Smooth muscle cell (in vitro differentiated cells): Measurements from ENCODE around the gene PTPRD. TPM values are rescaled to one million over a fixed set of nuclear protein-coding genes. Genes with fewer than 3 reads are reported as not detected.
"Not testable (repeated sequence)": the region's sequence is repeated elsewhere in the genome, so short reads cannot be mapped to it uniquely, and the experiment has no call there.

ENCODE experiments used
- DNase-seq: peaks from one replicate; lab custom pipeline; 2025; ENCODE audit not compliant: unreplicated experiment; lab: John Stamatoyannopoulos, UW
- H2AFZ ChIP-seq: fragments of 200-600 bp; sonication (generic); 2 replicates; pipeline ENCODE4 v1.6.0; 2016; ENCODE audit warnings: antibody characterized with exemption, low read depth, mild to moderate bottlenecking
- H3F3A ChIP-seq: fragments of 200-600 bp; sonication (generic); 2 replicates; pipeline ENCODE4 v1.6.0; 2017; ENCODE audit warnings: antibody characterized with exemption, low read depth
- H3K27ac ChIP-seq: fragments of 200-600 bp; sonication (generic); 2 replicates; pipeline ENCODE4 v1.5.1; 2016; ENCODE audit warnings: low read depth, mild to moderate bottlenecking
- H3K27me3 ChIP-seq: fragments of 200-600 bp; sonication (generic); 2 replicates; pipeline ENCODE4 v1.6.1; 2016; ENCODE audit warnings: low read depth, mild to moderate bottlenecking
- H3K36me3 ChIP-seq: fragments of 200-600 bp; sonication (generic); 2 replicates; pipeline ENCODE4 v1.5.1; 2016; ENCODE audit warnings: low read depth
- H3K4me1 ChIP-seq: fragments of 200-600 bp; sonication (generic); 2 replicates; pipeline ENCODE4 v1.5.1; 2016; ENCODE audit warnings: low read depth
- H3K4me2 ChIP-seq: fragments of 200-600 bp; sonication (generic); 2 replicates; pipeline ENCODE4 v1.6.0; 2016; ENCODE audit warnings: mild to moderate bottlenecking
- H3K4me3 ChIP-seq: fragments of 200-600 bp; sonication (generic); 2 replicates; pipeline ENCODE4 v1.5.1; 2016; ENCODE audit warnings: mild to moderate bottlenecking
- H3K79me2 ChIP-seq: fragments of 200-600 bp; sonication (generic); 2 replicates; pipeline ENCODE4 v1.6.0; 2016; ENCODE audit warnings: low read depth, mild to moderate bottlenecking
- H3K9ac ChIP-seq: fragments of 200-600 bp; sonication (generic); 2 replicates; pipeline ENCODE4 v1.6.0; 2016; ENCODE audit warnings: low read depth
- H3K9me3 ChIP-seq: fragments of 200-600 bp; sonication (generic); replicated peaks from 2 replicates; pipeline ENCODE4 v1.5.1; 2016; ENCODE audit warnings: low read depth
- H4K20me1 ChIP-seq: fragments of 200-600 bp; sonication (generic); 2 replicates; pipeline ENCODE4 v1.6.0; 2016; ENCODE audit warnings: low read depth
- CTCF ChIP-seq: fragments of 200-600 bp; sonication (generic); IDR thresholded peaks from 2 replicates; pipeline ENCODE4 v1.5.1; 2017; ENCODE audit warnings: borderline replicate concordance, mild to moderate bottlenecking, antibody characterized with exemption; ENCODE audit not compliant: insufficient read depth, poor library complexity, severe bottlenecking
- WGBS: methylation state at CpG from one replicate; pipeline ENCODE4 v1.1.7; 2016; ENCODE audit warnings: low lambda C conversion rate; 5-methylcytosine and 5-hydroxymethylcytosine counted together
- polyA plus RNA-seq: library from polyadenylated mRNA; unstranded; fragments of >200 nt; fragmentation: Nextera tagmentation; extraction: Ambion mirVana; gene quantifications from 2 replicates; pipeline ENCODE4 v1.2.1, GENCODE V29; 2016
- total RNA-seq: library from RNA; depleted of rRNA; stranded (reverse); fragments of >200 nt; gene quantifications from 2 replicates; pipeline ENCODE4 v1.2.3, GENCODE V29; 2014

PTPRD gene
- total and polyA plus RNA-seq, 2 experiments from 2014 or later: 6.5 to 61.0 TPM

GRCh38 chr9:10523164-10523563, 89.6 kb downstream of the PTPRD start:
- H3F3A ChIP-seq: no peaks in the 10 kb centered on the region
- no peaks in the 10 kb centered on the region for H3K9me3 ChIP-seq
- H3K4me3 ChIP-seq: no peak overlapping the region
- H3K4me1 ChIP-seq: no peaks in the 10 kb centered on the region
- no peaks in the 10 kb centered on the region for H3K36me3 ChIP-seq
- H3K27me3 ChIP-seq: no peaks in the 10 kb centered on the region
- H3K79me2 ChIP-seq: no peaks in the 10 kb centered on the region
- no peaks in the 10 kb centered on the region for H4K20me1 ChIP-seq
- no peak overlapping the region for H2AFZ ChIP-seq
- H3K4me2 ChIP-seq: no peak overlapping the region
- 64% methylated on average over 5 of the region's 5 CpGs for WGBS
- no peak overlapping the region for H3K9ac ChIP-seq
- no peak for TF ChIP-seq CTCF
- no peak overlapping the region for H3K27ac ChIP-seq
- no peak for DNase-seq

- TF ChIP-seq CTCF: no peak
- 97% methylated on average over 3 of the region's 3 CpGs for WGBS
- H3K4me1 ChIP-seq: no peaks in the 10 kb centered on the region
These were observed 100.7 kb downstream of the PTPRD start for GRCh38 chr9:10512144-10512543.

GRCh38 chr9:10488937-10489336, 123.9 kb downstream of the PTPRD start:
- DNase-seq: no peak
- no peak overlapping the region for H2AFZ ChIP-seq
- no peaks in the 10 kb centered on the region for H4K20me1 ChIP-seq
- no peak overlapping the region for H3K9ac ChIP-seq
- TF ChIP-seq CTCF: no peak
- WGBS: 96% methylated on average over 4 of the region's 4 CpGs
- no peaks in the 10 kb centered on the region for H3K27me3 ChIP-seq
- H3K4me2 ChIP-seq: no peak overlapping the region
- no peaks in the 10 kb centered on the region for H3K4me1 ChIP-seq
- H3K79me2 ChIP-seq: no peaks in the 10 kb centered on the region
- no peaks in the 10 kb centered on the region for H3K9me3 ChIP-seq
- H3F3A ChIP-seq: no peaks in the 10 kb centered on the region
- no peak overlapping the region for H3K27ac ChIP-seq
- no peaks in the 10 kb centered on the region for H3K36me3 ChIP-seq
- H3K4me3 ChIP-seq: no peak overlapping the region

More at GRCh38 chr9:10512144-10512543, 100.7 kb downstream of the PTPRD start:
- Histone ChIP-seq H3K9me3 (peaks cover 8% of the 10 kb centered on the region), H4K20me1 (no peaks in the 10 kb centered on the region), H3K4me2 (no peak overlapping the region), H3K27ac (no peak overlapping the region), H2AFZ (no peak overlapping the region), H3K9ac (no peak overlapping the region), H3K79me2 (no peaks in the 10 kb centered on the region), H3K27me3 (no peaks in the 10 kb centered on the region), H3K4me3 (no peak overlapping the region), H3K36me3 (peaks cover 4% of the 10 kb centered on the region), H3F3A (no peaks in the 10 kb centered on the region)
- DNase-seq: no peak

- no peak for DNase-seq
- peak; percentile 50 for TF ChIP-seq CTCF
- no peak overlapping the region for H3K27ac ChIP-seq
- H3K4me1 ChIP-seq: no peaks in the 10 kb centered on the region
- no peak overlapping the region for H3K4me2 ChIP-seq
- no peaks in the 10 kb centered on the region for H3K27me3 ChIP-seq
- H4K20me1 ChIP-seq: no peaks in the 10 kb centered on the region
- H3K36me3 ChIP-seq: no peaks in the 10 kb centered on the region
- H3K9ac ChIP-seq: no peak overlapping the region
- H3F3A ChIP-seq: no peaks in the 10 kb centered on the region
- H3K9me3 ChIP-seq: no peaks in the 10 kb centered on the region
- no peak overlapping the region for H3K4me3 ChIP-seq
- 20% methylated on average over 3 of the region's 3 CpGs for WGBS
- H2AFZ ChIP-seq: no peak overlapping the region
- H3K79me2 ChIP-seq: no peaks in the 10 kb centered on the region
These were observed 133.6 kb downstream of the PTPRD start for GRCh38 chr9:10479172-10479571.

GRCh38 chr9:10449201-10449617, 163.6 kb downstream of the PTPRD start:
- H2AFZ ChIP-seq, H3K4me1 ChIP-seq, H3K36me3 ChIP-seq, H3K9ac ChIP-seq, H3K4me3 ChIP-seq, H3K4me2 ChIP-seq, H3K79me2 ChIP-seq, H3K27ac ChIP-seq, H3K9me3 ChIP-seq, H3F3A ChIP-seq, H4K20me1 ChIP-seq, H3K27me3 ChIP-seq, DNase-seq: not testable (repeated sequence)
- WGBS: 95% methylated on average over 25 of the region's 28 CpGs
